B cell (primary cell): ENCODE data around the gene SIPA1L2.

Experiments used
- CTCF ChIP-seq: fragments of 200-600 bp; IDR thresholded peaks from one replicate; pipeline ENCODE4 v1.8.0; 2022; ENCODE audit warnings: antibody characterized with exemption, mild to moderate bottlenecking
- EZH2 ChIP-seq: IDR thresholded peaks from 2 replicates; pipeline ENCODE4 v1.6.1; 2012; ENCODE audit warnings: borderline replicate concordance, low read depth, mild to moderate bottlenecking, moderate library complexity, low read length; ENCODE audit not compliant: insufficient read depth, poor library complexity, severe bottlenecking

GRCh38 chr1:232676307-232676706 is 46.4 kb upstream of the SIPA1L2 start:
- TF ChIP-seq CTCF, result no peak
- no peak for TF ChIP-seq EZH2
